DMS 273 treated with DMSO at 0.1 percent for 48 hours (cell line): Measurements from ENCODE around the gene KLHL2.
"Not testable (repeated sequence)": the region's sequence is repeated elsewhere in the genome, so short reads cannot be mapped to it uniquely, and the experiment has no call there.

ENCODE experiments used
- DNase-seq: peaks from one replicate; lab custom pipeline; 2025; lab: John Stamatoyannopoulos, UW

Gene KLHL2

DNA sequence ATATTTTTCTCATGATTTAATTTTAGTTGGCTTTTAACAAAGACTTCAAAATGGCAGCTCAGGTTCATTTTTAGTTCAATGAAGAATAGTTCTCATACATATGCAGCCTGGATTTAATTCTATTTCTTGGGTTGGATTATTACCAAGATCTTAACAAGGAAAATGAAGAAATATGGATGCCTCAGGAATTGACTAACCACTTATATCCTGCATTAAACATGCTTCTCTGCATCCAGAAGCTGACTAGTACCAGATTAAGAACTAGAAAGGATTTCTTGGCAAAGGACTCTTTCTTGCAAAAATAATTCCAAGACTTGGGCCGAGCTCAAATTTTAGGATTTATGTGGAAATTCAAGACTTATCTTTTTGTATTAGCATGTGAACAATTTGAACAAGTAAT, 5.6 kb upstream of the KLHL2 start:
- no peak for DNase-seq

DNA sequence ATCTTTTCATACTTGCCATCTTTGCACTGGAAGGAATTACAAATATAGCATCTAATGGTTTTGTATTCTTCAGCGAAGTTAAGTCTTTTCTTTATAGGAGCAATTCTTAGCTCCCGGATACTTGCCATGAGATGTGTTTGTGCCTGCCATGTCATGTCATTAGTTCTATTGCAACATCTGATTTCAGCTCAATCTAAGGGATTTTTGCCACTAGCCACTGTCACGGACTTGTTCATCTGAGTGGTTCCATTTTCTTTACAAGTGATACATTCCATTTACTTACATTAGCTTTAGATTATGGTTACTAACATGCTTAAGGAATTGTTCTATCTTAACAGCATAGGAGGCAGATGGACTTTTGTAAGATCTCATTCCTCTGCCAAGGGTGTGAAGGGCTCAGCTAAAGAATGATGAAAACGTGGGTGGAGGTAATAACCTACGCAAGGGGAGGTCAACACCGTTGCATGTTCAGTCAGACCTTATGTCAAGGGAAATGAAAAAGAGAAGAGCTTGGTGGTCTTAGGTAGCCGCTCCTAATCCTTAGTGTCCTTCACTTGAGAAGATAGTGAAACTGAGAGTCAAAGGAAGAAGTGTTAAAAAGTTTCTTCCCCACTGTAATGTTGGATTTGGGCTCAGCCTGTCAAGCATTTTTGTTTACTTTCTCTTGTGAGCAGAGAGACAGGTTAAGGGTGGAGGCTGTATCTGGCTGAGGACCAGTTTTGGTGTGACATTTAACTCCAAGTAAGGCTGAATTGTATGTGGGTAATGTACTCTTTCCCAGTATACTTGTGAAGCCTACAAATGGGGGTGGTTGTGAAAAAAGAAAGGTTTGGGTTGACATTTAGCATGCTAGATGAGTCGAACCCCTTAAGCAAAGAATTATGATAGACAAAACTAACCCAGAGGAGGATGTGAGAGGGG, 3.6 kb upstream of the KLHL2 start:
- DNase-seq, result no peak

DNA sequence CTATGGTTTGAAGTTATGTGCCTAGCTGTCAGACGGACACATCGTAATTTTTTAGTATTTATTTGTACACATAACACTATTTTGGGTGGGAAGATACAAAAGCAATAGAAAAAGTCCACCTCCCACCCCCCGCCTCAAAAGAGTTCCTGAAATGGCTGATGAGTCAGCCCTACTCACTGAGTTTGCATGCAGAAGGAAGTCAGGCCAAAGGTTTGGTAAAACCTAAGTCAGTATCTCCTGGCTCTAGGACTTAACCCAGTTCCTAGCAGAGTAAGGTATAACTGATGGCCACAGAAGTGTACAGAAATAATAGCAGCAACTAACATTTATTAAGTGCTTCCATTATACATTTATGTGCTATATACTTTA, 2.9 kb upstream of the KLHL2 start:
- DNase-seq, result no peak

DNA sequence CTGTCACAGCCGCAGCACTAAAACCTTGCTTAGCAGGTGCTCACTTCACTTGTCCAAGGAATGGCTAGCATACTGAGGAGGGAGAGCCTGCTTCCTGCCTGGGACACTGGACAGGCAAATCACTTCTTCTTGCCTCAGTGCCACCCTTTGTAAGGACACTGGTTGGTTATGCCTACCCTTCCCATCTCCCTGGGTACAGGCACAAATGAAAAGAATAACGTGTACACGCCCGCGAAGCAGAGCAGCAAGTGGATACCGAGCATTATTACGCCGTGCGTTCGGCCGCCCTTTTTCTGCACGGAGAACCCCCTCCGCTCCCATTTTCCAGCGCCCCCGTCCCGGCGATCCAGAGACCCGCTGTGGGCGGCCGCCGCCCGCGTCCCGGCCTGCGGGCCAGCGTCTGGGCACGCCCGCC, 338 bp upstream of the KLHL2 start:
- DNase-seq, result no peak

DNA sequence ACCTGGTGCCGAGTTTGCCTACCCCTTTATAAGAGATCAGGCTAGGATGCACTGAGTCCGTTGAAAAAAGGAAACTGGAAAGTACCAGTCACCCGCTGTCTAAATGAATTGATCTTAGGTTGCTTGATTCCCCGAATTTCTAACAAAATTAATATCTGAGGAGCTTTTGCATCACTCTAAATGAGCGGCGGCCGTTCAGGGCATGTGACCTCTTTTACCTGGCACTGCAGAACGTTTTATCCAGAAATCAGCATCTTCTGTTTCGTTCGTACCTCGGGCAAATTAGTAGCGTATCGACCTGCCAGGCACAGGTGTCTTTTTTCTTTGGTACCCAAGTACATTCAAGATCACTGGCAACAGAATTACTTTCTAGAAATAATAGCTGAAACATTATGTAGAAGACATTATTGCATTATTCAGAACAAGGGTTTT, 876 bp downstream of the KLHL2 start:
- no peak for DNase-seq

DNA sequence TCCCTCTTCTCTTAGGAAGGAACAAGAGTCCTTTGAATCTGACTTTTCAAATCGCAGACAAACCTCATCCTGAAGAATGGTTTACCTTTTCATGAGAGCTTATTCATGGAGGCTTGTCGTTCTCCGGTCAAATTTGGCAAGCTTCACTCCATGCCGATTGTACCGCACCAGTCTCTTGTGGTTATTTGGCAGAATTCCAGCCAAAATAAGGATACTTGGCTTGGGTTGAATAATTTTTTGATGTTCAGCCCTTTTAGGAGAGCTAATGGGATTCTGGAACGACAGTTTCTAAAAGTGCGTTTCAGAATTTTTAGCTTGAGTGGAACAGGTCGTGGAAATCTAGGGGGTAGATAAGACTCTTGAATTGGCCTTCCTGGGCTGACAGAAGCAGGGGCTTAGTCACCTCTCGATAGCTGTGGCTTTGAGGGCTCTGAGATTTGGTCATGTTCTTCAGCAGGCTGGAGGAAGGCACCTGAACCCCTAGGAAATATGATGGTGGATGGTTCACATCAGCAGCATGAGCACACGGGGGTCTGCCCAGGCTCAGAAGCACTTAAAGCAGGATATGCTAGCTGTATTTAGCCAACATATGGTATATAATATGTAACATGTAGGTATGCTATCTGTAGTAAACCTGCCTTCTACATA, 1.5 kb downstream of the KLHL2 start:
- no peak for DNase-seq

DNA sequence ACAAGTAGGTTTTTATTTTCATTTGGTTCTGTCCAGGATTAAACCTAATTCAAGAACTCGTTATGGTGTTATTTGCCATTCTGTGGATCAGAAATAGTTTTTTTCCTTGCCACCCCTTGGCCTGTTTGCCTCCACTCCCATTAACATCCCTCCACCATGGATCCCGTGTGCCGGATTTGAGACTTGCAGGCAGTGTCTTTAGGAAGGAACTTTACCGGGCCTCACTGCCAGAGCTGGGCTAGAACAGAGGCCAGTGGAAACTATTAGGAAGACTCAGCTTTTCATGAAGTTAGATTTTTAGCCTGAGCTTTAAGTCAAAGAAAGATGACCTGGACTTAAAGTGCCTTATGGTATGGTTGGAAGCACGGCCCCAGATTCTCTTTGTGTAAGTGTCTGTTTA, 2.4 kb downstream of the KLHL2 start:
- no peak for DNase-seq

DNA sequence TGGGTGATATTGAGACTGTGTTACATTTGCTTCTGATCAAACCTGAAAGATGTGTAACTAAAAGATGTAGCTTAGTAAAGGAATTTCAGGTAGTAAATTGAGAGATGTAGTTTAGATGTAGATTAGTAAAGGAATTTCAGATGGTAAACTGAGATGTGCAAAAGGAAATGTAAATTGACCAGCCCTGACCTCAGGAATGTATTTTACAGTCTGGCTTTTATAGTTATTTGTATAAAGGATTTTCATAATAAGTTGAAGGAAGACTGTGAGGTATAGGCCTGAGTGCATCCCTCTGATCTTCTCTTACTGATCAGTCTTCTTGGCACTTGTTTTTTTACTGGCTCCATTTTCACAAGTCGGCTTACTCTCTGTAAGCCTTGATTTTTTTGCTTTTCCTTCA, 3.2 kb downstream of the KLHL2 start:
- no peak for DNase-seq

DNA sequence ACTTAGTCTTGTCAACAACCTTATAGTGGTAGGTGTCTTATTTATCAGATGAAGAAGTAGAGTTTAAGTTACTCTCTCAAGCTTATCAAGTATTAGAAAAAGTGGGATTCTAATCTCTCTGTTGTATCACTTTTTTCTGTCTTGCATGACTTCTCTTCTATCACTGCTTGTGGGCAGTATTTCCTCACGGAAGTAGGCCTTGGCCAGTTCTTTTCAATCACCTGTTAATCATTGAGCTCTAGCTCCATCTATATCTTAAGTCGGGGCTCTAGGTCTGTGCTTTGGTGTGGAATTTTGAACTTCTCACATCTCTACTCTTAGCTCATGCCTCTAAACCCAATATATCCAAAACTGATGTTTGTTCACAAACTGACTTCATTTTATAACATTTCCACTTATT, 5.3 kb downstream of the KLHL2 start:
- not testable (repeated sequence) for DNase-seq

DNA sequence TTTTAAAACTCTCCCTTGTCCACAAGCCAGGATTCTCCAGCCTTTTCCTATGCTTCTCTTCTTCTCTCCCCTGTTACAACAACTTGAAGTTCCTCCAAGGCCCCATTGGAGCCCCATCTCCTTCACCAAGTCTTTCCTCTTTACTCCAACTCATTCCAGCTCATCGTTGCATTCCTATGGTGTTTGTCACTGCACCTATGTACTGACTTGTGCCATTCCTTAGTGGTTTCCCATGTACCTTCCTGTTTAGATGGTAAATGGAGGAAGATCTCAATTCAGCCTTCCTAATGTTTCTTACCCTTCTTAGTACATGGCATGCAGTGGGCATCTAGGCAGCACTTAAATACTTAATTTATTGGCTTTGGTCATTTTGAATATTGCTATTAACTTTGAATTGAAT, 6.0 kb downstream of the KLHL2 start:
- not testable (repeated sequence) for DNase-seq

DNA sequence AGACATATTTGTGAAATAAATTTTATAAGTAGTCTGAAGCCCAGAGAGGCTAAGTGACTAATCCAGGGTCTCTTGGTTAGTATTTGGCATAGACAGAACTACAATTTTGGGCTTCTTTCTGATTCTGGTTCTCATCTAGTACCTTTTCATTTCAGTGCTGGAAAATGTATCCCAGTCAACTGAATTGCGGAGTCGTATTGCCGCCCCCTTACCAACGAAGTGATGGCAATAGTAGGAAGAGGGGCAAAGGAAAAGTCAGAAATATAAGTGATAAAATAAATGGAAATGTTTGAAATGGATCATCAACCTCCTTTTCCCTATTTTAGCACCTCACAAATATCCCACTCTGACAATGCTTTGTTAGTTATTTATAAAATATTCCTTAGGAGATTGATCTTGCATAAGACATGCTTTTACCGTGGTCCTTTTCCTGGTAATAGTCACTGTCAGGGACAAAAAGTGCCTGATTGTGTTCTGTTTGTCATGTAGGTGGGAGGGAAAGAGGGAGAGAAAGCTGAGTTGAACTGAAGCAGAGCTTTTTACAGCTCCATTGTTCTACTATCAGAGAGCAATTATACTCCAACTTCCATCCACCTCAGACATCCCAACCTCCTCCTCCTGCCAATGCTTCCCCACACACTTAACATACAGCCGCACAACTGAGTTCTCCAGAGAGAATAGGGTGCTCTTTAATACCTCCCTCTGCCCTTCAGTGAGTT, 6.8 kb downstream of the KLHL2 start:
- not testable (repeated sequence) for DNase-seq

DNA sequence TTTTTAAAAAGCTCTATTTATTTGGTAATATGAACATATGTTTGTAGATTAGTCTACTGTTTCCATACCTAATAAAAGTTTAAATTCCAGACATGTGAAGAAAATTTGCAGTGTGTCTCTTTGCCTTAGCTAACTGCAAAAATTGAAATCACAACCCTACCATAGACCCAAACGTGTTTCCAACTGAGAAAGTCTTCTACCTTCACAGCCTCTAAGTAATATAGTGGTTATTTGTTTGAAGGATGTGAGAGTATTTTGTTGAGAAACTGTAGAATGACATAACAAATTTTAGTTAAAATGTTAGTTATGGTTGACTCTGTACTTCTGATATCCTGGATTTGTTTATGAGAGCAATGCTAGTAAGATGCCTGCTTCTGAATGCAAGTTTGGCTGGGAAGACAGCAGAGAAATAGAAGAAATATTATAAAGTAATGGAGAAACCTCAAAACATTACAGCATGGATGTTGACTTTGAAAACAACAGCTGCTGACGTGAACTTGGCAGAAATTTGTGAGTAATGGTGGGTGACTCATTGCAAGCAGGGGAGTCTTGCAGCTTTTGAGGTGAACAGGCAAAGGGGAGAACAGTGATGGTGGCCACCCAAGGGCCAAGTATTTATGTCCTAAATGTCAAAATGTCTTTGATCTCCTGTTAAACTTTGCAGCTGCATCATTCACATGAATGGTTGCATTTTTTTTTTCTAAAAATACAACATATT, 7.8 kb downstream of the KLHL2 start:
- not testable (repeated sequence) for DNase-seq

DNA sequence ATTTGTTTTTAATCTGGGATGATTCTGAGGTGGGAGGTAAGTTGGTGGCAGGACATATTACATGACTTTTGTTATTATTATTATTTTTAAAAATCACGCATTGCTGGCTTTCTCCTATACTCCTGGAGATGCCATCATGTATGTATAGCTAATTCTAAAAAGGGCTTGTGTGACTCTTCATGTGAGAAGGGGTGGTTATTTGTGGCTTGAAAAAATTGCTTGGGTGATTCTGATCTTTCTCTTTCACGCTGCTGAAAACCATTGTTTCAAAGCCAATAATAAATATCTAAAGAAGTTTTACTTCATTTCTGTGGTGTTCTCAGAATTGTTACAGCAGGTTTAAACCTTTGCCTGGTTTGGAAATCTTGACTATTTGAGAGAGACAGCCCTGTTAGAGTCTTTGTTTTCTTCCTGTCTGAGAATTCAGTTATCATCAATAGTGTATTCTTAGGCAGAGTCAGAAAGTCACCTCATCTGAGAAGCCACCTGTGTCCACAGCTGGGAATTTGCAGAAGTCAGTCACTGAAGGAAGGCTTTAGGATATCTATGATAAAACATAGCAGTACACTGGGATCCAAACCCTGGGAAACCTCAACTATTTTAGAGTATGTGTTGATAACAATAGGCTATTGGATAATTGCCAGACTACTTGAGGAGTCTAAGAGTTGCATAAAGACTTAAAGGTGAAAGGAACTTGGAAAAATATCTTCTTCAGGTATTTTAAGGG, 8.6 kb downstream of the KLHL2 start:
- DNase-seq, result not testable (repeated sequence)

DNA sequence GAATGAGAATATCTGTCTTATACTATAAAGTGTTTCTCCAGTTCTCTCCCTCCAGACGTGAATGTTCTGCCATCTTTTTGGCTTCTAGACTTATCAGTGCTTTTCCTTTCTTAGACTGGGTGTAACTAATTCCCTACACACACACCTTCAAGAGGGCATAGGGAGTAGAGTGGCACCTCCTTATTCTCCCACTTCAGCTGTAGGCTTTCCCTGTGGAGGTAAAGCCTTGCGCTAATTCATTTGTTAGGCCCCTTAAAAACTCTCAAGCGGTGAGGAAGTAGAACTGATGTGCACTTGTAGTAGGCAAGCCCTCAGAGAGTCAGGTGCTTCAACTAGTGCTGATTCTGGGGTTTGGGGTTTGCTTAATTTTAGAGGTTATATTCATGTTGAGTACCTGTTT, 10.0 kb downstream of the KLHL2 start:
- DNase-seq, result no peak

DNA sequence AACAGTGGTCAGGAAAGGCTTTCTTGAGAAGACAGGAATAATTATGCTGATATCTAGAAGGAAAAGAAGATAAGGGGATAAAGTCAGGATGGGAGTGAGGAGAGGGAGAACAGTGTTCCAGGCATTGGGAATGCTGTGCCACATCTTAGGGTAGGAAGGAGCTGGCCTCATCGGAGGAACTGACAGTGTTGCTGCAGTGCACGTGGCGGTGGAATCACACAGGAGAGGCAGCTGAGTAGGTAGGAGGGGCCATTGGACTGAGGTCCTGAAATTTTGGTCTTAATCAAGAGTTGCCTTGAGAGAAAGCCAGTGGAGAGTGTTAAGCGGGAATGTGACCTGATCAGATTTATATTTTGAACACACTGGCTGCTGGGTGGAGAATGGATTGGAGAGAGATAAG, 13.9 kb downstream of the KLHL2 start:
- not testable (repeated sequence) for DNase-seq

DNA sequence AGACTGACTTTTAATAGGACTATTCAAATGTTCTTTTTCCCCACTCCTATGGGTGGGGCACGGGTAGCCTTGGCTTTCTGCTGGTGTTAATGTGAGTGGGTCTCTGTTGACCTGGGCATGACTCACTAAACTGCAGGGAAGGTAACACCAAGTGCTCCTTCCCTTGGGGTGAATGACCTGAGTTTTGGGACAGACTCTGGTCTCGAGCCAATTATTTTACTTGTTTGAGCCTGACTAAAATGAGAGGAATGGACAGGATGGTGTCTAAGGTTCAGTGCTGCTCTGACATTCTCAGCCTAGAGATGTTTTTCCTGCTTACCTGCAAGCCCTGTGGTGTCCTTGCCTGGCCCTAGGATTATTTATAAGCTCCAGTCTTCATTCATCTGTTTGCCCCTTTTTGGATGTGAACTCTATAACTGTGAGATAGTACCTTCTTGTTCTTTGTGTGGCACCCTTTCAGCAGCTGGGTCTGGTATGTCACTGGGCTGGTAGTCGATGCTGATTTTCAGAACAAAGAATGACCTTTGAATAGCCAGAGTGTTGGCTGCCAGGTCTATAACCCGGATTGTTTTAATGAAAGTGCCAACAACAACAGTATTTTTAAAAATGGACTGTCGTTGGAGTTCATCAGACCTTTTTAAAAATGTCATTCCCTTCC, 14.8 kb downstream of the KLHL2 start:
- DNase-seq, result not testable (repeated sequence)

DNA sequence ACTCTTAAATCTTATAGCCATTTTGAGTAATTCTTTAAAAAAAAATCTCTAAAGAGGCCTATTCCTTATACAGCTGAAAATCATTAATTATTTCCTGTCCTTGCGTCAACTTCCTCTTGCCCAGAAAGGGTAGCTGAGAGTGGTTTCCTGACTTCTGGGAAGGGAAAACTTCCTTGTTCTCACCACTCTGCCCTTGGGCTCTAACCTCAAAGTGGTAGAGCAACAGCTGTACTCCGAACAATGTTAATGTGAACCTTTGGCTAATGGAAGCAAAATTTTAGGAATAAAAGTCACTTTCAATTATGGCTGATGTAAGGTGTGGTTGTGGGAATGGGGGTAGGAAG, 15.3 kb downstream of the KLHL2 start:
- DNase-seq, result no peak

DNA sequence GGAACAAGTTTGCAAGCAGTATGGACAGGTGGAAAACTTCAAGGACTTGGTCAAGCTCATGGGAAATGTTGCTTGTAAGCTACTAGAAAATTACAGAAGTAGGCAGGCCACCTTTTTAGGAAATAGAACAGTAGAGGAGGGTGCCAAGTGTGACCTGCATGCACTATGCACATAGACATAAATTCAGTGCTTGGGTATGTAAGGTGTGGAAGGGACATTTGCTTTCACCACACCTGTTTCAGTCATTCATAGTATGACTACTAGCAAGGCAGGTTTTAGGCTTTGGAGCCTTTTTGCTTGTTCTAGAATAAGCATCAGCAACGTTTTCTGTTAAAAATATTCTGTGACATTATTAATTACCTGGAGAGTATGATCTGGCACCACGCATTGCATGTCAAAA, 20.0 kb downstream of the KLHL2 start:
- DNase-seq, result not testable (repeated sequence)

DNA sequence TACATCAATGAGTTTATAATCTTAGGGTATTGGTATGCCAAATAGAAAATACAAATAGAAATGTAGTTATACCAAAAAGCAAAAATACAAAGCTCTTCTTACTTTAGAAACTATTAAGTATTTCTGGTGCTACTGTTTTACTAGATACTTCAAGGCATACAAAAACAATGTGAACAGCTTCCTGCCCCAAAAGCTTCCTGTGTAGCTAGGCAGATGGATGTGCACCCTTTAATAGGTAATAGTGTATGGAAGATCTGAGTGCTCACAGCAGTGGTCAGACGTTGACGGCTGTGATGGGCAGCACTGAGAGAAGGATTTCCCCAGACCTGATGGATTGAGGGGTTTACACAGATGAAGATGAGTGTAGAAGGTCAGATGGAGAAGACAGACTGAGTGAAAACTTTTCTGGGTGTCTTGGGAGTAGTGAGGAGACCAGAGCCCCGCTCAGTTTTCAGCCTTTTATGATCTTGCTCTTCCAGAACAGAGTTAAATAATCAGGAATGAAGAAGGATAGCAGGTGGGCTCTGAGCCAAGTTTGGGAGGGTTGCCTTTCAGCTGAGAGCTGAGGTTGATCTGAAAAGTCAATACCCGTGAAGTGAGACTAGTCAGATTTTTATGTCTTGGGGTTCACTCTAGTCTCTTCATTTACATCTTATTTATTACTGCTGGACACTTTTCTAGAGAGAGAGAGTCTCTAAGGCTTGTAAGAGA, 22.3 kb downstream of the KLHL2 start:
- DNase-seq, result not testable (repeated sequence)
